LHCN-M2 (cell line): ENCODE results near the gene KRTAP10-10. TPM values are rescaled to one million over a fixed set of nuclear protein-coding genes. Genes with fewer than 3 reads are reported as not detected.
"Not testable (repeated sequence)": the region's sequence is repeated elsewhere in the genome, so short reads cannot be mapped to it uniquely, and the experiment has no call there.

Experiments used
- DNase-seq: peaks from one replicate; pipeline ENCODE4 v3.0.0-alpha.2; 2012; ENCODE audit warnings: low read depth
- total RNA-seq: library from RNA; depleted of rRNA; stranded (reverse); fragments of >200 nt; gene quantifications from 2 replicates; pipeline ENCODE4 v1.2.3, GENCODE V29; 2014

Gene KRTAP10-10
- total RNA-seq, 1 experiment from 2014 or later = not detected

- peak; percentile 6 for DNase-seq
Measured at GRCh38 chr21:44601596-44602462, 35.3 kb upstream of the KRTAP10-10 start.

- no peak for DNase-seq
Measured at GRCh38 chr21:44602463-44602850, 34.7 kb upstream of the KRTAP10-10 start.

GRCh38 chr21:44603109-44603875 lies 33.9 kb upstream of the KRTAP10-10 start:
- DNase-seq = no peak

GRCh38 chr21:44603911-44604310 lies 33.2 kb upstream of the KRTAP10-10 start:
- no peak for DNase-seq

- no peak for DNase-seq
Measured at GRCh38 chr21:44606495-44606894, 30.7 kb upstream of the KRTAP10-10 start.

- no peak for DNase-seq
Measured at GRCh38 chr21:44609193-44609592, 28.0 kb upstream of the KRTAP10-10 start.

GRCh38 chr21:44610157-44610843 lies 26.9 kb upstream of the KRTAP10-10 start:
- not testable (repeated sequence) for DNase-seq

- no peak for DNase-seq
Measured at GRCh38 chr21:44611551-44611950, 25.6 kb upstream of the KRTAP10-10 start.

- DNase-seq = no peak
Measured at GRCh38 chr21:44612029-44612486, 25.1 kb upstream of the KRTAP10-10 start, which contains the start of gene KRTAP10-8. Gene KRTAP10-8 (plus strand): TSS chr21:44612079. CDS start chr21:44612101, 22 bp downstream.

- no peak for DNase-seq
Measured at GRCh38 chr21:44612669-44613229, 24.4 kb upstream of the KRTAP10-10 start.

GRCh38 chr21:44613386-44614155 lies 23.6 kb upstream of the KRTAP10-10 start:
- no peak for DNase-seq

- DNase-seq = no peak
Measured at GRCh38 chr21:44614161-44614631, 23.0 kb upstream of the KRTAP10-10 start.

GRCh38 chr21:44614961-44615391 lies 22.2 kb upstream of the KRTAP10-10 start:
- no peak for DNase-seq

GRCh38 chr21:44615466-44615865 lies 21.7 kb upstream of the KRTAP10-10 start:
- no peak for DNase-seq

GRCh38 chr21:44615911-44616590 lies 21.1 kb upstream of the KRTAP10-10 start:
- DNase-seq = no peak

- no peak for DNase-seq
Measured at GRCh38 chr21:44616591-44616926, 20.6 kb upstream of the KRTAP10-10 start.

GRCh38 chr21:44617071-44617501 lies 20.1 kb upstream of the KRTAP10-10 start:
- no peak for DNase-seq

- no peak for DNase-seq
Measured at GRCh38 chr21:44618504-44618903, 18.7 kb upstream of the KRTAP10-10 start.

- DNase-seq = no peak
Measured at GRCh38 chr21:44618909-44619308, 18.2 kb upstream of the KRTAP10-10 start.

- no peak for DNase-seq
Measured at GRCh38 chr21:44619886-44620285, 17.3 kb upstream of the KRTAP10-10 start.
